SU-DHL-6 (cell line): ENCODE measurements around the gene DTNA.

Experiments
- EZH2phosphoT487 ChIP-seq: fragments of 200-600 bp; sonication (generic), shearing (Covaris generic); conservative IDR thresholded peaks from 2 replicates; pipeline ENCODE4 v1.6.1; 2018; ENCODE audit warnings: mild to moderate bottlenecking, antibody characterized with exemption, low read length, moderate library complexity, mixed read lengths
- TF ChIP-seq, protein P1 (sequence below): fragments of 200-600 bp; sonication (generic); IDR thresholded peaks from one replicate; pipeline ENCODE4 v1.5.1; 2017; ENCODE audit warnings: antibody characterized with exemption, mild to moderate bottlenecking, low read length, moderate library complexity; ENCODE audit not compliant: insufficient read depth, poor library complexity, severe bottlenecking

DNA sequence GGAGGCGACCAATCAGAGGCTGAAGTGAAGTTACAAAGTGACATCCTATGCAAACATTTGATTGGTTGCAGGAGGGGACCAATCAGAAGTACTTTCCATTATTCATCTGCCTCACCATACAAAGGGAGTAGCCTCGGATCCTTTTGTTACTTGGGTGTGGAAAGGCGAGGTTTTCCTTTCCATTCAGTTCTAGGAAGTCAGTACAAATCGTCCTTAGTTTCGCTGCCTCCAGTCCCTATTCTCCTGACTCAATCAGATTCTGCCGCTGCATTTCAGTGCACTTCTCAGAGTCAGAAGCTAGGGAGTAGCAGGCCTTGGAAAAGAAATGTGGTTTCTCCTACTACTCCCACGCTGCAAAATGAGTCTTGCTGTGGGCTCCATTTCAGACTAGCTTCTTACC is 149.4 kb downstream of the DTNA start:
- no peak for TF ChIP-seq EZH2phosphoT487
- TF ChIP-seq, protein P1, sequence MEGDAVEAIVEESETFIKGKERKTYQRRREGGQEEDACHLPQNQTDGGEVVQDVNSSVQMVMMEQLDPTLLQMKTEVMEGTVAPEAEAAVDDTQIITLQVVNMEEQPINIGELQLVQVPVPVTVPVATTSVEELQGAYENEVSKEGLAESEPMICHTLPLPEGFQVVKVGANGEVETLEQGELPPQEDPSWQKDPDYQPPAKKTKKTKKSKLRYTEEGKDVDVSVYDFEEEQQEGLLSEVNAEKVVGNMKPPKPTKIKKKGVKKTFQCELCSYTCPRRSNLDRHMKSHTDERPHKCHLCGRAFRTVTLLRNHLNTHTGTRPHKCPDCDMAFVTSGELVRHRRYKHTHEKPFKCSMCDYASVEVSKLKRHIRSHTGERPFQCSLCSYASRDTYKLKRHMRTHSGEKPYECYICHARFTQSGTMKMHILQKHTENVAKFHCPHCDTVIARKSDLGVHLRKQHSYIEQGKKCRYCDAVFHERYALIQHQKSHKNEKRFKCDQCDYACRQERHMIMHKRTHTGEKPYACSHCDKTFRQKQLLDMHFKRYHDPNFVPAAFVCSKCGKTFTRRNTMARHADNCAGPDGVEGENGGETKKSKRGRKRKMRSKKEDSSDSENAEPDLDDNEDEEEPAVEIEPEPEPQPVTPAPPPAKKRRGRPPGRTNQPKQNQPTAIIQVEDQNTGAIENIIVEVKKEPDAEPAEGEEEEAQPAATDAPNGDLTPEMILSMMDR: no peak
